NCI-H1092 treated with DMSO at 0.1 percent for 48 hours (cell line): ENCODE results near the gene EVX1.

ENCODE experiments used
- DNase-seq: peaks from one replicate; lab custom pipeline; 2025; lab: John Stamatoyannopoulos, UW

Gene EVX1

DNA sequence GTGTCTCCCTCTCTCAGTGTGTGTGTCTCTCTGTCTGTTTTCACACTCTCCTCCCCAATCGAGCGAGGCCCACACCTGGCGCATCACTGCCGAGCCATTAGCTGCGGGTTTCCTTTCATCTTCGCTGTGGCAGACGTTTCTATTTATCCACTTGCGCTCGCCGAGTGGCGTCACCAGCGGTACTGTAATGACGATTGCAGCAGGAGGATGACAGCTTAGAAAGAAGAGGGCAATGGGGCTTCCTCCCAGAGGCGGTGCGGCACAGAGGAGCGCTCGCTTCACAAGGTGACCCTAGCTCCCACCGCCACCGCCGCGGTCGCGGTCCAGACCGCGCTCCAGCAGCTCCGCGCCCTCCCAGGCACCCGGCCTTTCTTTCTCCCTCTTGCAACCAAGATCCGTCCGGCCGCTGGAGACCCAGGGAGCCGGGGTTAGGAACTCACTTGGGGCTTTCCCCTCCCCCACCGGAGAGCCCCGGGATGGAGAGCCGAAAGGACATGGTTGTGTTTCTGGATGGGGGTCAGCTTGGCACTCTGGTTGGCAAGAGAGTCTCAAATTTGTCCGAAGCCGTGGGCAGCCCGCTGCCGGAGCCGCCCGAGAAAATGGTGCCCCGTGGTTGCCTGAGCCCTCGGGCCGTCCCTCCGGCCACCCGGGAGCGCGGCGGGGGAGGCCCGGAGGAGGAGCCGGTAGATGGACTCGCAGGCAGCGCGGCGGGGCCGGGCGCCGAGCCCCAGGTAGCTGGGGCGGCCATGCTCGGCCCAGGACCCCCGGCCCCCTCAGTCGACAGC is at the start of gene EVX1:
Gene EVX1 (plus strand): TSS at position 248 of the 785 bp plus-strand sequence. CDS start 229 bp downstream, at position 477.
- DNase-seq: peak; percentile 44

DNA sequence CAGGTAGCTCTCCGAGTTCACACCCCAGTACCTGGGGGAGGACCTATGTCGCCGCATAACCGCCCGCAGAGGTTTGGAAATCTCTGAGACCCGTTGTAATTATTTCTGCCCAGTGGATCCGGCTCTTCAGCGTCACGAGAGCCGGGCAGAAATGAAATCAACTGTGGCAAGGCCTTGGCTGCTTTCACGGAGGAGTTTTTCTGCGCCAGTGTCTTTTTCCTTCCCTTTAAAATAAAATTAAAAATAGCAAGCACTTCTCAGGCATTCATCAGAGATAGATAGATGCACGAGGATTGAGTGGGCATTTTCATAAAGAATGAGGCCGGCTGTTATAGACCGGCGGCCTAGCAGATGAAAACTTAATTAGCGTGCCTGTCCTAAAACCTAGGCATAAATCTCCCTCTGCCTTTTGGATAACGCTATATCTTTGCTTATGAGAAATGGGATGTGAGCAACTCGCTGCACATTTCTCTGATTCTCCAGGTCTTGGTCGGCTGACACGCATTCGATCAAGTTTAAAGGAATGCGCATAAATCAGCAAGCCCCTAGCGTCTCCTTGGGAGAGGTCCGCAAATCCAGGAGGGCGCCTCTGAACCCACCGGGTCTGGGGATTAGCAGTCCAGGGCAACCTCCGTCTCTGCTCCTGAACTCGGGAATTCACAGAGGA is 49.1 kb upstream of the EVX1 start:
- DNase-seq: no peak

DNA sequence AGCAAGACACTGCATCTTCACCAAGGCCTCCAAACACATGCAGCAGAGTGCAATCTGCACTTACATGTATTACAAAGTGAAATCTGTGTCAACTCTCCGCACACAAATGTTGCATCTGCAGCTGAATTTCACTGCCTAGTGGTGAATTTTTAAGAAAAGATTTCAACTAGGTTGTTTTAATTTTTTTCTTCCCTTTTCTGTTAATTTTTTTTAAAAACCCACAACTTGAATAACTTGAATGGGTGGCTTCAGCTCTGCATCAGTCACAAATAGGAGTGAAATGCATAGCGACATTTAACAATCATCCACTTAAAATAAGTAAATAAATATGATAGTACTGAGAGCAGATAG is 48.6 kb upstream of the EVX1 start:
- no peak for DNase-seq

DNA sequence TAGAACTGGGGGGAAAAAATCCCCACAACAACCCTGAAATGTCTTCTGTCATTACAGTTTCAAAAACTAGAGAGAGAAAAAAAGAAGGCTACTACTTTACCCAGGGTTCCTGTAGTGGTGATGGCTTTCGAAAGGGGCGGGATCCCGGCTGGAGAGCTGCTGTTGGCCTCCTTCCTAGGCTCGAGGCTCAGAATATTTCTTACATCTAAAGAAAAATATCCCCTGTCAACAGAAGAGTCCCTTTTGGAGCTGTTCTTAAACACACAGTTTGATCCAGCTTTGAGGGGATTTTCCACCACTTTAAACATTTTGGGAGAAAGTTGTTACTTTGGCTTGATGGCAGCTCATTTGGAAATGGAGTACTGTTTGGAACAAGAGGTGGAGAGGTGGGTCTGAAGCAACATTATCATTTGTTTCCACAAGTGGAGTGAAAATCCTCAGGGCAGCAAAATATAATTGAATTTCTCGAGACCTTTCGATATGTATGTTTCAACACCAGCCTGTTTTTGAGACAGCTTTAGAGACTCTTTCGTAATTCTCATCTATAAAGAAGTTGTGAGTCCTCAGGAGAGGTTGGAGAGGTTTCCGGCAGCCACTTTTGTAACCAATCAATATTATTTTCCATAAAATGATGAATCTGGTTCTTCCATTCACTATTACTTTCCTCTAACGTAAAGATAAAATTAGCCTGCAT is 47.8 kb upstream of the EVX1 start:
- no peak for DNase-seq

DNA sequence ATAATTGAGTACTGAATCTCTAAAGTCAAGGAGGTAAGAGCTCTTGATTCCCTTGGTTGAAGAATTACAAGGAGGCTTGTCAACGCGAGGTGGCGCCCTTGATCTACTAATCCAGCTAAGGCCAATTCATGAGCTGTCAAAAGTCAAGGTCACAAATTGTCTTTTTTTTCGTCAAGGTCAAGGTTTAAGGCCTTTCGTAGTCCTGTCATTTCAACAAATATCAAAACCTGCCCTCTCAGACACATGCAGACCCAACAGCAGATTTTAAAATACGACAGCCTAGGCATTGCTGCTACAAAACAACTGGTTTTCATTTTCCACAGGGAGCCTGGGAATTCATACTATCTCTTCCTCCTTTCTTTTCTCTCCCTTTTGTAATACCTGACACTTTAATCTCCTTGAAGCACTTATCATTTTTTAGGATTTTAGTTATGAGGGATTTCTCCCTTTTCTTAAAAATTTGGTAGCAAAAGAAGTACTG is 46.3 kb upstream of the EVX1 start:
- DNase-seq: no peak

DNA sequence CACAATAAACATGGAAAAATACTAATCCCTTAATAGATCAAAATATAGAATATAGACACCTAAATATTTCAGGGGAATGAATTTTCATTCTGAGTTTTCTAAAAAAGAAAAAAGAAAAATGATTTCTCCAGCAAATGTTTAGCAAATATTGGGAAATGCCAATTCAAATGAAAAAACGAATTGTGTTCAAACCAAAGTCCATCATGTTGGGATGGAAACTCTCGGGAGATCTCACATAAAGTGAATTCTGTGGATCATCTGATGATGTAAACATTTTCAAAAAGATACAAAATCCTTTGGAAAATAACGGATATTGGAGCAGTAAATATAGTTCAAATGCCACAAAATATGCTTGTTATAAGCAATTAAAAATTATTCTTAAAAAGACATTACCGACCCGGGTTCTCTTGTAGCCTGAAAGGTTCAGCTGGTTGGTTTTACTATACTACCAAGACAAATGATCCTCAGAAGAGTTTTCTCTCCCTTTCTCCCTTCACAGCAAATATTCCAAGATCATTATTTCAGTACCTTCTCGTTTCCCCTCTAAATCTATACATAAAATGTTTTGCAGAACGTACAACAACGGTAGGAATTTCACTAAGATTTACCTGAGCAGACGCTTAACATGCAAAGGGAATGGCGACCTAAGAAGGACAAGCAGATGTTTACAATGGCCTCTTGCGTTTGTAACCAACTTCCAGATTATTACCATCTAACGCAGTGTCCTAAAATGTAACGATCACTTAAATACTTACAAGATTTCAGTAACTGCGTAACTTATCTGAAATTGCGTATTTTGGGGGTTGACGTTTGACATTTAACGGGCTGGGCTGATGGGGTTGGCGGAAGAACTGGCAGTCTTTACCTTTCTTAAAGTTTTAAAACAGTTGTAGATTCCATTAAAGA is 45.2 kb upstream of the EVX1 start:
- DNase-seq: no peak

DNA sequence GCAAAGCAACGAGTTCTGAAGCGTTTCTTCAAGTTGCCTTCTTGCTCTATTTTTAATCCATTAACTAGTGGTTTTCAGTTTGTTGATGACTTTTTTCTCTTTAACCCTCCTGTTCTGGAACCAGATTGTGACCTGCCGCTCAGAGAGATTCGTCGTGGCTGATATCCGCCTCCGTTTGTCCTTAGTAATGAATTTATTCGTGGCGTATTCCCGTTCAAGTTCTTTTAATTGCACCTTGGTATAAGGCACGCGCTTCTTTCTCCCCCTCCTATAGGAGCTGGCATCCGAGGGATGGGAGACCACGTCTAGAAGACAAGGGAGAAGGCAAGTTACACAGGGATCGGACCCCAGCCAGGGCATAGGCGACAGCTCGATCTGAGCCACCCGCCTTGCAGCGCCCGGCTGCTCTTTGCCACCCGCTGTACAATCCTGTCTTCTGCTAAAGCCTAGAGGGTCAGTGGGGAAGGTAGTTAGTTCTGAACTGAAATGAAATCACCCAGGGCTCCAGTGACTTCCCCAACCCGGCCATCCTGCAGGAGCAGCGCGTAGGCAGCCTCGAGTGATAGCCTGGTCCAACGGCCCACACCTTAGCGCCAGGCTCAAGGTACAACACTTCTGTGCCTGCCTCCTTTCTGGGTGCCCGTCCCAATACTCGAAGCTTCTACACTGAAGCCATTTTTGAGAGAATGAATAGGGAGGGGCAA is 44.3 kb upstream of the EVX1 start:
- no peak for DNase-seq

DNA sequence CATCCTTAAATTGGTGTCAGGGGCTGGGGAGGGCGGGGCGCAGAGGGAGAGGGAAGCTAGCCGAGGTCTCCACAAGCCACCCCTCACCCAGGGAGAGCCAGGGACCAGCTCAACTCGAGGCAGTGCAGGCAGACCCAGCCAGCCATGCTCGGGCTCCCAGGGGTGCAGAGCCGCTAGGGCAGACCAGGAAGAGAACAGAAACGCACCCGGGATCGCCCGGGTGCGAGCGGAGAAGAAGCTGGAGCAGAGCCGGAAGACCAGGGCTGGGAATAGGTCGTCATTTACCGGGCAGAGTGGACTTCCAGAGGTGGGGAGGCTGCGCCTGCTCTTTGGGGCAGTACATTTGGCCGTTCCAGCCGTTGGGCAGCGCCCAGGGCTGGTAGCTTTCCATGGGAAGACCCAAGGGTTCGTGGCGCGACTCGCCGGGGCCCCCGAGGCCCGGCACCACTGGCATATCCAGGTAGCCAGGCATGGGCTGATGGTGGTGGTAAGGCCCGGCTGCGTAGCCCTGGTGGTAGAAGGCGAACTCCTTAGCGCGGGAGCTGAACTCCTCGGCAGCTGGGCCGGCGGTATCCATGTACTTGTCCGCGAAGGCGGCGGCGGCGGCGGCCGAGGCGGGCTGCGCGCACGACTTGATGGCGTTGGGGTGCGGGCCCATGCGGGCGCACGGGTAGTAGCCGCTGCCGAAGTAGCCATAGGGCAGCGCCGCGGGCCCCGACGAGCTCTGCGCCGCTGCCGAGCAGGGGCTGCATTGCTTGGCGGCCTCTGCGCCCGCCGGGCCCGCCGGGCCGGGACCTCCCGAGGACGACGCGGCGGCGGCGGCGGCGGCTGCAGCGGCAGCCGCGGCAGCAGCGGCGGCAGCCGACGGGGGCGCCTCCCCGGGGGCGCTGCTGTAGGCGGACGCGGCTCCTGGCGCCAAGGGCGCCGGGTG is 43.5 kb upstream of the EVX1 start:
- DNase-seq: no peak

DNA sequence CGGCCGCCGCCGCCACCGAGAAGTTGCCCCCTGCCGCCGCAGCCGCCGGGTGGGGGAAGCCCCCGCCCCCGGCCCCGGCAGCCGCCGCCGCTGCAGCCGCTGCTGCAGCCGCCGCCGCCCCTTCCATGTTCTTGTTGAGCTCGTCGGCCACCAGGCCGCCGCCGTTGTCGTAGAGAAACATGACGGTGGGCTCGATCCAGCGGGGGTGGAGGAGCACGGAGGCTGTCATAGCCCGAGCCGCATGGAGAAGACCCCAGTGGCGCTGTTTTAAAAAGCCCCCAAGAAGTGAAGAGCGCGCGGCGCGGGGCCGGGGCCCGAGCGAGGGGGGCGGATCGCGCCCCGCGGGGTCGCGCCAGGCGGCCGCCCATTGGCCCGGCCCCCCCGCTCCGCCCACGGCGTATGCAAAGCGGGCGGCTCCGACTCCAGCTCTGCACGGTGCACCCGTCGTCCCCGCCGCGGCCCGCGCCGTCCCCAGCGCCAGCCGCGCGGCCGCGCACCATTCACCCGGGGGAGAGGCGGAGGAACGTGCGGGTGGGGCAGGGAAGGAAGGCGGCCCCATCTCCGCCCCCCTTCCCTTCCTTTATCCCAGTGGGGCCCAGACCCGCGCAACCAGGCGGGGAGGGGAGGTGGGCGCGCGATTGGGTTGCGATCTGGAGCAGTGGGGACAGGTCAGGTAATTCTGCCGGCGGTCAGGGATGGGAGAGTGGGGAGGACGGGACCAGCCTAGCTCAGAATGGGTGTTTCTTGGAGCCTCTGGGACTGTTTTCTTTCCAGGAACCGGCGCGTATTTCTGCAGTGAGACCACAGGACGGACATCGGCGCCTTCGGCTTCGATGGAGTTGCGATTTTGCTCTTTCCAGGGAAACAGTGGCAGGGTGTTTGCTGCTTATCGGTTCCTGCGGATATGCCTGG is 42.5 kb upstream of the EVX1 start, which contains the start of gene HOXA13:
Gene HOXA13 (minus strand): TSS at position 243 of the 912 bp plus-strand sequence. CDS start 14 bp downstream, at position 229.
- no peak for DNase-seq

DNA sequence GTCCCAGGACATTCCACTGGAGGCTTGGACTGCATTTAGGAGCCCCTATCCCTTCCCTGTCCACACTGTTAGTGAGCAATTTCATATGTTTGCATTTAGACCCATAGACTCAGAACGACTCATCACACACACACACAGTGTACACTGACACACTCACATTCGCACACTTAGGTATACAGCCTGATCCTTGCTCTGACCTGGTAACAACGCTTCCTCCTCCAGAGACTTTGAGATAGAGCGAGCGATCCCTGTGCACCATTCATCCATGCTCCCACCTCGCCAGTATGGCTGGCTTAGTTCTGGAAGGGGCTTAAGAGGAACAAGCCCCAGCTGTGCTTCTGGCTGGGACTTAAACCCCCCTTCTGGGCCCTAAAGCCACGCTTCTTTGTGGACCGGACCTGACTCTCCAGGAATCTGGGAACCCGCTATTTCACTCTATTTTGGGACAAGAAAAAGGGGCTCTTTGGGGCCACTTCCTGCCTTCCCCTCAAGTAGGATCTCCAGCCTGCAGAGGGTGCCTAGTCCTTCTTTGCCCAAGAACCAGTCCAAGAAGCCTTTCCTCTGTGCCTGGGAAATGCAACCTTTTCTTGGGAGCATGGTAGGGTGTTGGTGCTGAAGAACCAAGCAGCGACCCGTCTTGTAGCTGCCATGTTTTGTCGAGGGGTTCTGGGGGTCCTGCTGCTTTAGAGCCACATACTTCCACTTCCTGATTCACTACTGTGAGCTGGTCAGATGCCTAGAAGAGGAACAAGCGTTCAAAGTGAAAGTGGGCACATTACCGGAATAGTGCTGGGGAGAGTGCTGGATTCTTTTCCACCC is 41.6 kb upstream of the EVX1 start:
- no peak for DNase-seq

DNA sequence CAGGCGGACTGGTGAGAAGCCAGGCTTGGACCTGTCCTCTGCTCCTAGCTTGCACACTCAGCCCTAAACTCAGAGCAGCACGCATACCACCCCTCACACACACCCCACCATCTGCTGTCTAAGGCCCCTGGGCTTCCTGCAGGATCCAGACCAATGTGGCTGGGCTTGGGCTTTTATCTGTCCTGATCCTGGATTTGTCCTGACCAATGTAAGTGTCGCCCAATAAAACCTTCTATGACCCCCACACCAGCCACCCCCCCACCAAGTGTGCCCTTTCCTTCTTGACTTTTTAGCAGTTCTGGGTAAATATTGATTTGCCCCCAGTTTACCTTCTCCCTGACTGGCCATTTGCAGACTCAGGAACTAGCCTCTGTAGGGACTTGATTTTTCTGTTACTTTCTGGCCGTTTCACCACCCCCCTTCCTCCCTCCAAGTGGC is 41.0 kb upstream of the EVX1 start:
- DNase-seq: no peak

DNA sequence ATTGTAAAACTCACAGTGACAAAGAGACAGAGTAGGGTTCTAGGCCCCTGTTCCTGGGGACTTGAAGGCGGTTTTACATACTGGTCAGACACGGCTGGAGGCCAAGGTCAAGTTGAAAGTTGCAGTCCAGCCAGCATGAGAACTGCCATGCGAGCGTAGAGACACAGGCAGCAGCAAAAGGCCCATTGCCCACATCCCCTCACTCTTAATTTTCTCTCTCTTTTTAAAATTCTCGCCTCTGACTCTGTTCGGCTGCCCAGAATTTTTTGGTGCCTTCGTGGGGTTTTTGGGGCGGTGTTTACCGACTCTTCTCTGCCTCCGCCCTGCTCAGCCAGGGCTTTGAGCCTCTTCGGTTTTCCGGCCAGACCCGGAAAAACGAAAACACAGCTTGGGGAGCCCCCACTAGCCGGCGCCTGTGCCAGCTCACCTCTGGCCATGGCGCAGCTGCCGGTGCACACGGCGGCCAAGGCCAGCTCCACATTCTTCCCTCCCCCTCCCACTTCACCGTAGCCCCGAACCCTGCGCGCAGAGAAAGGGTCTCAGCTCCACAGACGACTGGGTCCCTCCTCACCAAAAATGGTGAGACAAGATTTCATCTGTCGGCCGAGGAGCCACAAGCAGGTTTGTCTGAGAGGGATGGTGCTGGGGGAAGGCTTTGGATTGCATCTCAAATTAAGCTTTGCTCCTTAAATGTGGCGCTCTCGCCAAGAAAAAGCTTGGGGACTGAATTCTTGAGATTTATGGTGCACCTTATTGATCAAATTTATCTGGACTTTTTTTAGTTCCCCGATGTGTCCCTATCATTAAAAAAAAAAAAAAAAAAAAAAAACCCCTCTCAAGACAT is 40.4 kb upstream of the EVX1 start:
- DNase-seq: no peak

DNA sequence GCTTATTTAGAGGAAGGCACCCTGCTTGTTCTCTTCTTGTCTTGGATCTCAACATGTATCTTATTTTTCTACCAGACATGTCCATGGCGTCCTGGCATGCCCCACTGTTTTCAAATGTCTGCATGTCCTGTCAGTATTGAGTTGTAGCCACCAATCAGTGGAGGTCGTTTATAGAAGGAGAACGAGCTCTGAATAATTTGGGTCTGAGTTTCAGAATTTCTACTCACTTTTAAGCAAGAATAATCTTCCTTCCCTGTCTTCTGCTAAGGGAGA is 39.8 kb upstream of the EVX1 start:
- DNase-seq: no peak

DNA sequence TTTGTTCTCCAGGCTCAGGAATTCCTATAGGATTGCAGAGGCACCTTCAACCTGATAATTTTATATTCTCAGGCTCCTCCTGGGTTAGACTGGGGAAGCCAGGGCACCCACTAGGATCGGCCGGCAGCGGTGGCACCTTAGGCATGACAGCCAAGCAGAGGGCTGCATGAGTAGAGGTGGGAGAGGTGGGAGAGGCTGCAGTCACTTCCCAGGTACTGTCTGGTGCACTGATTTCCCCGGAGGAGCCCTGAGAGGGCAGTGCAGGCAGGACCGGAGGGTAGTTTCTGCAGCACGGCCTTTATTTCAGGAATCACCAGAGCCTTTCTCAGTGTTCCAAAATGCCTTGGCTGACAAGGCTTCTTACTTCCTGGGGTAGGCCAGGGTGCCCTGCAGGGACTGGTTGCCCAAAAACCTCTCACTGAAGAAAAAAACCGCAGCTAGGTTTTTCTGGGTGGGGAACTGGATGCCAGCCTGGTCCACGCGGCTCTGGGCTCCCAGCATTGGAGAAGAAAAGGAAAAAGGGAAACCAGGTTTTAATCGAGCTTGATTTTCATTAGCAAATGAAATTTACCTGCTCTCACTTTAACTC is 39.1 kb upstream of the EVX1 start:
- DNase-seq: no peak

DNA sequence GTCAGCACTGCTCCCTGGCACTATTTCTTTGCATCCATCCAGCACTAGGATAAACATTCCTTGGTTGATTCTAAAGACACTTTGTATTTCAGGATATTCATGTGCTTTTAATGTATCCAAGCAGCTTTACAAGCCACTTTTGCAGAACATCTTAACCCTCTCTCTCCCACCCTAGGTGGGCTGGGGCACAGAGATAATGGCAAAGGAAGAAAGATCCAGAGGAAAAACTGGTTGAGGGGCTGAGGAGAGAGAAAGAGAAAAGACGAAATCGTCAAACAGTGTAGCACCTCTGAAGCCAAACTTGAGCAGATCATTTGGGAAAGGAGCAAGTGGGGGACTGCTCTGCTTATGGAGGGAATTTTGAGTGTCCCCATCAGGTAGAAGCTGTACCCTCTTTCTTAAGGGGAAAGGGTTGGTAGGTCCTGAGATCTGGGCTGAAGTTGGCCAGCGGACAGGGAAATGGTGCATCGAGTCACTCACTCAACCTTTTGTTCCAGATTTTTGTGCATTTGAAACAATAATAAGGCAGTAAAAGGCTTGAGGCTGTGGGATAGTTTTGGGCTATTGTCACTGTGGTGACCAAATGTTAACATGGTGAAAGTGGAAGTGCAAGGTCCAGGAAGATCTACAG is 38.5 kb upstream of the EVX1 start:
- no peak for DNase-seq

DNA sequence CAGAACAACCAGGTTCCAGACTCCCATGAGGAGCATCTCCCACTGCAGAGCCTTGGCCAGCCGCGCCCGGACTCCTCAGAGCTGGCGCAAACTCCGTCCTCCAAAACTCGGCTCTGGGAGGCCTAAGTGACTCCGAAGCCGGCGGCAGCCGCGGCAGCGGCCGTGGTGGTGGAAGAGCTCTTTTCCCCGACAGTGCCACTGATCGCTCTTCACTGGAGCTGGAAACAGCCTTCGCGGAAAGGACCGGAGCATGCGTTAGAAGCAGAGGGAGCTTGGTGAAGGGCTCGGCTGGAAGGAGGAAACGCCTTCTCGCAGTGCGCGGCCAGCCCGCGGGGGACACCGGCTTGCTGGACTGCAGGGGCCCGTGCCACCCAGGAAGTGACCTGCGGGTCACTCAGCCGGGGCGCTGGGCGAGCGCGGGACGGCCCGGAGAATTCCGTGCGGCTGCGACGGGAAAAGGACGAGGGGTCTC is 37.7 kb upstream of the EVX1 start:
- DNase-seq: no peak
